Measurements from ENCODE around the gene ENTPD6. TPM values are rescaled to one million over a fixed set of nuclear protein-coding genes. Genes with fewer than 3 reads are reported as not detected.

Gene ENTPD6
- total RNA-seq, 1 donor from 2014 or later: 70.8 TPM

DNA sequence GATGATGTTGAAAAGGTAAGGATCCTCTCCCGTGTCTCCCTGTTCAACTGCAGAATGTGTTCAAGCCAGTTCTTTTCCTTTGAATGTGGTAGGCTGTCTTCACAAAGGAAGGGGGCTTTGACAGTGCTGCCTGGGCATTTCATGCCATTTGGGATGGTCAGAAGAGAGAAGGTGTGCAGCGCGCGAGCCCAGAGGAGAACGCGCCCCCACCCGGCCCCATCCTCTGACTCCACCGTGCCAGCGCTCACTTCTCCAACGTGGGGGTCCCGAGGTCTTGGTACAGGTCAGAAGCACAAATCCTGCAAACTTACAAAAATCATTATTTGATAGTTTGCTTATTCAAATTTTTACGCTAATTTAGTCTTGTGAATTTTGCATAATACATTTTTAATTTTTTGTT, 14.4 kb downstream of the ENTPD6 start:
- DNase-seq: no peak

DNA sequence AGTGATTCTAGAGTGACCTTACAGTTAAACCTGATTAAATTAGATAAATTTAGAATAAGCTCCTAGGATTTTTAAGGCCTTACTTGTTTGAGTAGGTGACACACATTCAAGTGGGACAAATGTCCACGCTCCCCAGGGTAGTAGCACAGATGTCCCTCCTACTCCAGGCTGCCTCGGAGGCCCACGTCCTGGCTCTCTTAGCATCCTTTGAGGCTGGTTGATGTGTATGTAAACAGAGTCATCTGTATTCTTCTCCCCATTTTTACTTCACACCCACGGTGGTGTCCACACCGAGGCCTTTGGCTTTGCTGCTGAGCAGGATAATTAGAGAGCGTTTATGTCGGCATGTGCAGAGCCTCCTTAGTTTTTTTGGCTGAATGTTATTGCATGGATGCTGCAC, 15.8 kb downstream of the ENTPD6 start:
- DNase-seq: no peak

DNA sequence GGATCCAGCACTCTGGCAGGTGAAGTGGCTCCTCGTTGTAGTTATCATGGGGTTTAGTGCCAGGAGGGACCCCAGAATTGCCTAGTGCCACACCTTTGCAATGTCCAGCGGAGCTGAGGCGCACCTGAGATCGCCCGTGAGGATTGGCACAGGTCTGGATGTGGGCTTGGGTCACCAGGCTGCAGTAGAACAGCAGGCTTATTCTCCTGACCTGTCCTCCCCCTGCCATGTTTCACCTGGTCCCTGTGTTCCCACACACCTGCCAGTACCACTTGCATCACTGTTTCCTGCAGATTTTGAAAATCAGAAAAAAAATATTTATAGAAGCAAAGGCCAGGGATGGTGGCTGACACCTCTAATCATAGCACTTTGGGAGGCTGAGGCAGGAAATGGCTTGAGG, 16.7 kb downstream of the ENTPD6 start:
- DNase-seq: no peak

DNA sequence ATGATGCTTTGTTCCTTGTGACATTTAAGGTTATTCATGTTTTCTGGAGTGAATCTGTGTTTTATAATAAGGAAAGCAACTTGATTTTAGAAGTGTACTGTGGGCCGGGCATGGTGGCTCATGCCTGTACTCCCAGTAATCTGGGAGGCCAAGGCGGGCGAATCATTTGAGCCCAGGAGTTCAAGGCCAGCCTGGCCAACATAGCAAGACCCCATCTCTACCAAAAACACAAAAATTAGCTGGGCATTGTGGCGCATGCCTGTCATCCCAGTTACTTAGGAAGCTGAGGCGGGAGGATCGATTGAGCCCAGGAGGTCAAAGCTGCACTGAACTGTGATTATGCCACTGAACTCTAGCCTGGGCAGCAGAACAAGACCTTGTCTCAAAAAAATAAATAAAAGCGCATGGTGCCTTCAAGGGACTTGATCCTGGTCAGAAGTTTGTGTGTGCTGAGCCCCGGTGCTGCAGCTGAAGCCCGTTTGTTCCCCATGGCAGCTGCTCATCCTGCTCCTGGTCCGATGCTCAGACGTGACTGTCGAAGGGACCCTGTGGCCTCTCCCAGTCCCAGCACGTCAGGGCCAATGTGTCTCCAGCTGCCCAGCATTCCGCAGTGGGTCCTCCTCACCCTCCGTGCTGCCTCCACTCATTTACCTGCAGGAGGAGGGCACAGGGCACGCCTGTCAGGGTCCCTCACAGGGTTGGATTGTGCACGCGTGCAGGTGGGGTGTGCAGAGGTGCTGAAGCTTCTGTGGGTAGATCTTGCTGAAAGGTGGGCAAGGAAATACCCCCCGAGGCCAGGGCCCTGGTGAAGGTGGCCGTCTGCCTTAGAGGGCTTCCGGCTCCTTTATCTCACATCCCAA, 18.3 kb downstream of the ENTPD6 start:
- DNase-seq: no peak

DNA sequence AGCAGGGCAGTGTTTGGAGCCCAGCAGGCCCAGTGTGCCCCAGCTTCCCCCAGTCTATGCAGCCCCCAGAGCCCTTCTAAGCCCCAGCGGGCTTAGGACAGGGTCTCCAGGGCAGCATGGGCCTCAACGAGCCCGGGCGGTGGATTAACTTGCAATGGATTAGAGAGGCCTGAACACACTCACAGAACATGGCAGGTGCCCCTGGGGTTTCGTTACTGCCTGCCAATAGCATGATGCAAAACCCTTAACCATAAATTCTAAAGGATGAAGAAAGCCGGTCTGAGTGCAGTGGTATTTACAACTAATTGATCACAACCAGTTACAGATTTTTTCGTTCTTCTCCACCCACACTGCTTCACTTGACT, 18.9 kb downstream of the ENTPD6 start:
- no peak for DNase-seq

DNA sequence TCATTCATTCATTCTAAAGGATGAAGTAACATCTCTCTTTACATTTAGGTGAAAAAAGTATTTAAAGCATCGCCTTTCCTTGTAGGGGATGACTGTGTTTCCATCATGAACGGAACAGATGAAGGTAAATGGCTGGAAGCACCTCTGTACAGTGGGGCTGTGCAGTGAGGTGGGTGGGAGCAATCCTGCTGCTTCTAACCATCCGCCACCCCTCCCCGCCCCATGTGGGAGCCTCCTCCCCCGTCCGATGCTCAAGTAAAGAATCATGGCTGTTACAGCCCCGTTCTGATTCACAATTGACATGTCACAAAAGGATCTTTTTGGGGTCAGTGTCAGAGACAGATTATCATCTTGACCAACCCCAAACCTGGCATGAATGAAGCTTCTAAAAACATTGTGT, 19.3 kb downstream of the ENTPD6 start:
- DNase-seq: no peak

DNA sequence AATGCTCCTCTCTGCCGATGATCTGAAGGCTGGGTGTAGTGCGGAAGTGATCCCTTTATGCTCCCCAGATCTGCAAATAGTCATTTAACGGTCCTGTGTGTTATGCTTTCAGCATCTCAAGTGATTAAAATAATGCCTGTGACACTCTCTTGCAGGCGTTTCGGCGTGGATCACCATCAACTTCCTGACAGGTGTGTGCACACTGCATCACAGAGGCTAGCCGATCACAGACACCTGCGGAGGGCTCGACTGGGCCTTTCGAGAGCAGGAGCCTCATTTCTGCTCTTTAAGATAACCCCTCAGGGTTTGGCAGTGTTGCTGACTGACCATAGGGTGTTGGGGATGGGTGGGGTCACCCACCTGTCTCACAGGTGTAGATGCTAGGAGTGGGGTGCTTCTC, 20.0 kb downstream of the ENTPD6 start:
- DNase-seq: no peak

DNA sequence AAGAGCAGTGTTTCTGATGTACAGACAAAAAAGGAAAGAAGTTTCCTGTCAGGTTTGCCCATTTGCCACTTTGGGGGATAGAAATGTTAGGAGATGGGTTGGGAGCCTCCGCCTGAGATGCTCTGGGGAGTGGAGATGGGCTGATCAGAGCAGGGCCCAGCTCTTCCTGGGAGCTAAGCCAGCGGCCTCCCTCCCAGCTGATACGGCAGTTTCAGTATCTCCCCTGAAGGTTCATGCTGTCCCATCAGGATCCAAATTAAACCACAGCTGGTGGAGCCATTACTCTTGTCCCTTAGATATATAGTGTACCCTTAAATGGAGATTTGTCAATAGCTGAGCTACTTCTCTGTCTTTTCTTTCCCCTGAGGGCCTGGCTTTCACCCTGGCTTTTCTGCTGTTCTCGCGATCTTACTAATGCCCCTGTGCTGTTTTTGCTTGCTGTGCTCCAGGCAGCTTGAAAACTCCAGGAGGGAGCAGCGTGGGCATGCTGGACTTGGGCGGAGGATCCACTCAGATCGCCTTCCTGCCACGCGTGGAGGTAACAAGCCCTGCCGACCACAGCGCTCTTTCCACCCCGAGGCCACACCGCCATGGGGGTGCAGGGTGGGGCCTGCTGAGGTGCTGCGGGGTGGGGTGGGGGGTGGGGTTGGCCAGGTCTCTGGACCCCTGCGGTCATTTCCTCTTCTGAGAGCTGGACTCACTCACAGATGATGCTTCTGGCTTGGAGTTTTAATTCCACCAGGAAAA, 20.9 kb downstream of the ENTPD6 start:
- DNase-seq: no peak

DNA sequence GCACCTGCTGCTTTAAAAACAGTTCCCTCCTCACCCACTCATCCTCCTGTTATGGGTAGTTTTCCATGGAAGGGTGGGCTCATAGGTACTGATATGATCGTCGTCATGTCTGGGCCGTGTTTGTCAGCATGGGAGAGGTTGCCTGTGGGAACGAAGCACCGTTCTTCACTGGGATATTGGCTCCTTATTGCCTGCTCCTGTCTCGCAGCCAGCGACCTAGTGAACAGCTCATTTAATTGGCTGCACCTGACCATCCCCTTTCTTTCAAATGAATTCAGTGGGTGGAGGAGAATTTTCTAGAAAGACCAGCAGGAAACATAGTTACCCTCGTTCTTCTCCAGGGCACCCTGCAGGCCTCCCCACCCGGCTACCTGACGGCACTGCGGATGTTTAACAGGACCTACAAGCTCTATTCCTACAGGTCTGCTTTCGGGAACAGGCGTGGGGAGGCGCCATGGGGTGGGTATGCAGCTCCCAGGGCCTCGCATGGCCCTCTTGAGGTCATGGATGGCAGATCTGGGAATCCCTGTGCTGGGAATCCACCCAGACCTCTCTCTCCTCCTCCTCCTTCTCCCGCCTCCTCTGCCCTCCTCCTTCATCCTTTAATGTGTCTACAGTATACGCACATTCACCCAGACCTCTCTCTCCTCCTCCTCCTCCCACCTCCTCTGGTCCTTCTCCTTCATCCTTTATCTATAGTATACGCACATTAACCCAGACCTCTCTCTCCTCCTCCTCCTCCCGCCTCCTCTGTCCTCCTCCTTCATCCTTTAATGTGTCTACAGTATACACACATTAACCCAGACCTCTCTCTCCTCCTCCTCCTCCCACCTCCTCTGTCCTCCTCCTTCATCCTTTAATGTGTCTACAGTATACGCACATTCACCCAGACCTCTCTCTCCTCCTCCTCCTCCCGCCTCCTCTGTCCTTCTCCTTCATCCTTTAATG, 21.9 kb downstream of the ENTPD6 start:
- DNase-seq: no peak

DNA sequence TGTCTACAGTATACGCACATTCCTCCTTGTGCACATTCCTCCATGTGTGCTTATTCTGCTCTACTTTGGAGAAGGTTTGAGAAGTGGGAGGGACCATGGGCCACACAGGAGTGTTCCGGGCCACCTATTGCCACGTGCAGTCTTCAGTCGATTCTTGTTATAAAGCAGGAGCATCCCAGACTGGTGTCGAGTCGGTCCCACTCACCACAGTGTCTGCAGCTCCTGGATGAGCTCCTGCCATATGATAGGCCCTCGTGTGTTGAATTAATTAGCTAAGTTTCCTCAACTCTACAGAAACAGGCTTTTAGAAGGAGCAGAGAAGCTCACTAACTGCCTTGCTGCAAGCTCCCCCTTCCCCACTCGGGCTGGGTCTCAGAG, 22.6 kb downstream of the ENTPD6 start:
- DNase-seq: no peak

DNA sequence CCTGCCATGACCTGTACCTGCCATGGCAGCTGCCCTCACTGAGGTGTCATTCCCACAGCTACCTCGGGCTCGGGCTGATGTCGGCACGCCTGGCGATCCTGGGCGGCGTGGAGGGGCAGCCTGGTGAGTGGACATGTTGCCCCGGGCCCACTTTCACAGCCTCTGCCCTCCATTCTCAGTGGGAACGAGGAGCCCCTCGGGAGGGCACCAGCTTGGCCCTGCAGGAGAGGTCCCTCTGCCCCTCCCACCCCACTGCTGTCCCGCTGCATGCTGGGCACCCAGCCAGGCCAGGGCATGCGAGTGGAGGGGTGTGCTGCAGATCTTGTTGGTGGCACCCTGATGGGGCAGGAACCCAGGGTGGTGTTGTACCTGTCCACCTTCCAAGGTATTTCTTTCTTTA, 23.0 kb downstream of the ENTPD6 start:
- DNase-seq: no peak

DNA sequence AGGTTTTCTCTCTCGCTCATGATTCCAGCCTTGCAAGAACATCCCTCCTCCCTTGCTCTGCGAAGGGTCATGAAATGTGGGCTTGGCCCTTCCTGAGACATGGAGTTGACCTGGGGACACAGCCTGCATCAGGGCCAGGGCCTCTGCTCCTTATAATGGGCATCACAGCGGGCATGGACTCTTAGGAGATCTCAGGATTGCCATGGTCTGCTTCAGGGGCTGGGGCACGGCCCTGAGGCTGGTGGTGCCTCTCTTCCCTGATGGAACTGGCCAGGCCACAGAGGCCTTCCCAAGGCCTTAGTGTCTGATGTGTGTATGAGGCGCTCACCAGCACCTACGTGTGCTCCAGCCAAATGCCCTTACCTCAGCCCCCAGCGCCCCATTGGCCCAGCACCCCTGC, 23.9 kb downstream of the ENTPD6 start:
- no peak for DNase-seq

DNA sequence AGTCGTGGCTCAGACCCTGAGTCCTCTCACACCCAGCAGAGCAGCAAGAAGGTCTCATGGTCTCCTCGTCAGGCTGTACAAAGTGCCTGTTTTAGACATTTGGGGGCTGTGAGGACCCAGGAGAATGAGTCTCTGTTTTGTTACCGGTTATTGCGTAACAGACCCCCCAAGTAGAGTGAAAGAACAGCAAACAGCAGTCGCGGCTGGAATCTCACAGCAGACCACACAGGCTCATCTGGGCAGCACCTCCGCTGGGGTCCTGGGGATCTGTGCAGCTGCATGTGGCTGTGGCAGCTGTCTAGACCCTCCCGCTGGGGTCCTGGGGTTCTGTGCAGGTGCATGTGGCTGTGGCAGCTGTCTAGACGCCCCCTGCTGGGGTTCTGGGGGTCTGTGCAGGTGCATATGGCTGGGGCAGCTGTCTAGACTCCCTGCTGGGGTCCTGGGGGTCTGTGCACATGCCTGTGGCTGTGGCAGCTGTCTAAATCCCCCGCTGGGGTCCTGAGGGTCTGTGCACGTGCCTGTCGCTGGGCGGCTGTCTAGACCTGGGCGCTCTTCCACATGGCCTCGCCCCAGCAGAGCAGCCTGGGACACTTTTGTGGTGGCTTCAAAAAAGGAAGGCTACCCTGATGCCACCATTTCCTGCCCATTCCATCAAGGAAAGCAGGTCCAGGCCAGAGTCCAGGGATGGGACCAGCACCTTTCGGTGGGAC, 24.7 kb downstream of the ENTPD6 start:
- DNase-seq: peak; percentile 39

DNA sequence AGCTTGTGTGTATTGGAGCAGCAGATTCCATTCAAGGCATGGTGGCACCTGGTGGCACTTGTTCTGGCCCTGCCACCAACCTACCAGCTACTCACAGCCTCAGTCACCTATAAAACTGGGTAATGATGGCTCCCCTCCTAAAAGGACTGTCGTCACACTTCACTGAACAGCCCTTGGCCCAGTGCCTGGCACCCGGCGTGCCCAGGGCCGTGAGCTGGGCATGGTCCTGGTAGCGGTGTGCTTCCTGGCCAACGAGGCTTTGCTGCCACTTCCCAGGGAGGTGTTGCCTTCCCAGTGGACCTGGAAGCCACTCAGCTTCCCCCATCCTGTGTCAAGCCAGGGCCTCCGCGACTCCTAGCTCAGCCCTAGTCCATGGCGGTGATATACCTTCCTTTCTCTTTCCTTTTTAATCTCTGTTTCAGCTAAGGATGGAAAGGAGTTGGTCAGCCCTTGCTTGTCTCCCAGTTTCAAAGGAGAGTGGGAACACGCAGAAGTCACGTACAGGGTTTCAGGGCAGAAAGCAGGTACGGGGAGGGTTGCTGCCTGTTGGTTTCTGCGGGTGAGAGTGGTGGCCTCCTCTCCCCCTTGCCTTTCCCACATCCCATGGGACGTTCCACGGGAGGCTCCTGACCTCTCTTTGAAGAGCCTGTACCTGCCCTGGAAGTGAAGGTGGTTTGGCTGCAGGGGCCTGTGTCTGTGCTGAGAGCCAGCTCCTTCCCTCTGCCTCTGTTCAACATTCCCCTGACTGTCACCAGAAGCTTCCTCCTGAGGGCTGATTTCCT, 25.5 kb downstream of the ENTPD6 start:
- DNase-seq: no peak

DNA sequence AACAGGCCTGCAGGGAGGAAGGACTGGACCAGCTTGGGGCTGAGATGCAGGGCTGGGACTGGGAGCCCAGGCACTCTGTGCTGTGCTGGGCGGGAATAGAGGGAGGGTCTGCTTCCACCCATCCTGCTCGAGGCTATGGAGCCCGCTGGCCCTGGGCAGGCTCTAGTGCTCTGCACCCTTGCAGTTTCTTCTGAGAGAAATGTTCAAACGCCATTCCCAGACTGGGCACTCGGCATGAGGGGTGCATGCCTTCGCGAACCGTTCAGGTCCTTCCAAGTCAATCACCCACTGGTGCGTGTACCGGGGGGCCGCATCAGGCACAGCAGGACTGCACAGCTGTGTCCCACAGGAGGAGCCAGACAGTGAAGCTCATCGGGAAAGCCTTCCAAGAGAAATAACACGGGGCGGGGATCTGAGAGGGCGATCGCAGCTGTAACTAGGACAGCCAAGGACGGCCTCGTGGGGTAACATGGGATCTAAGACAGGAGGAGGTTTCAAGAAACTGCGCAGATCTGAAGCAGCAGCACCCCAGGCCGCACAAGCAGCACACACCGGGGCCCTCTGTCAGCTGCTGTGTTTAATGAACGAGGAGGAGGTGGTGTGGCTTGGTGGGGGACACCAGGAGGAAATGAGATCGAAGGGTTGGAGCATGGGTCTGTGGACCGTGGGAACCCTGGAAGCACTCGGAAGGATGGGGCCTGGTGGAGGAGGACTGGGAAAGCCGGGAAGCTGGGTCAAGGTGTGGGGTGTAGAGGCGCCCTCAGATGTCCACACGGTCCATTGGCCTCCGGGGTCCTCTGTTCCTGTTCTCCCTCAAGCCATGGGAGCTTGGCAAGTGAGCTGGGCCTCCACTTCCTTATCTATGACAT, 26.3 kb downstream of the ENTPD6 start:
- no peak for DNase-seq

DNA sequence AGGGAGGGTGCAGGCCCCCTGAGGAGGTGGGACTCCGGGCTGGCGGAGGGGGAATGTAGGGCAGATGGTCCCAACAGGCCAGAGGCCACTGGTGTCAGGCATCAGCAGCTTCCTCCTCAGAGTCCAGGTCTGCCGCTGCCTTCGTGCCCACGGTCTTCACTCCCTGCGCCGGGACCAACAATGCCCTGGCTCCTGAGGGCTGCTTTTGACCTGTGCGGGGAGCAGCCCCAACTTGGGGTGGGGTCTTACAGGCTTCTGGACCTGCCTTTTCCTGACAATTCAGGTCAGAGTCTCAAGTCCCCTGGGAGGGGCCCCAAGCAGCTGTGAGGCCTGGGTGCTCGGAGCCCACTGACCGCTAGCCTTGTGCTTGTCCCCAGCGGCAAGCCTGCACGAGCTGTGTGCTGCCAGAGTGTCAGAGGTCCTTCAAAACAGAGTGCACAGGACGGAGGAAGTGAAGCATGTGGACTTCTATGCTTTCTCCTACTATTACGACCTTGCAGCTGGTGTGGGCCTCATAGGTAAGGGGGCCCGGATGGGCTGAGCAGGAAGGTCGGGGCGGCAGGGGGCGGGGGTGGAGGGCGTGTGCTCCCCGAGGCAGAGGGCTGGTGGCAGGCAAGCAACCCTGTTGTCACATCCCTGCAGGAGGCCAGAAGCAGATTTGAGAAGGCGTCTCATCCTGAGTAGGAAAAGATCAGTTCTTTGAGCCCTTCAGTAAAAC, 27.1 kb downstream of the ENTPD6 start:
- no peak for DNase-seq

DNA sequence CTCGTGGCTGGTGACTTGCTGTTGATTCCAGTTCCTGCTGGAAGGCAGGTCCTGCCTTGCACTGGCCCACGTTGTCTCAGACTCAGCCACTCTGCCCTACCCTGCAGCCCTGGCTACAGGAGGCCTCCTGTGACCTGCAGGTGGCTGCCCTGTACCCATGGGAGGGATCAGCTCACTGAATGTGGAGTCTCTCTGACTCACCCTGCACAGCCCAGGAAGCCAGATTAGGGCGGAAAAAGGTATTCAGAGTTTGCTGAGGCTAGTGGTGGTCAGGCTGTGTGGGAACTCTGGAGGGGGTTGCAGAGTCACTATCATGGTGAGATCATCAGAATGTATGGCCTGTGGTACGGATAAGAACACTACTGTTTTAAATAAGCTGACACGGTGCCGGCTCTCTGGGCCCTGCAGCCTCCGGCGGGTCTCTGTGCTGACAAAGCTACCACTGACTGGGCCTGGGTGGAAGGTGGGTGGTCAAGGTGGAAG, 27.7 kb downstream of the ENTPD6 start:
- DNase-seq: peak; percentile 81

DNA sequence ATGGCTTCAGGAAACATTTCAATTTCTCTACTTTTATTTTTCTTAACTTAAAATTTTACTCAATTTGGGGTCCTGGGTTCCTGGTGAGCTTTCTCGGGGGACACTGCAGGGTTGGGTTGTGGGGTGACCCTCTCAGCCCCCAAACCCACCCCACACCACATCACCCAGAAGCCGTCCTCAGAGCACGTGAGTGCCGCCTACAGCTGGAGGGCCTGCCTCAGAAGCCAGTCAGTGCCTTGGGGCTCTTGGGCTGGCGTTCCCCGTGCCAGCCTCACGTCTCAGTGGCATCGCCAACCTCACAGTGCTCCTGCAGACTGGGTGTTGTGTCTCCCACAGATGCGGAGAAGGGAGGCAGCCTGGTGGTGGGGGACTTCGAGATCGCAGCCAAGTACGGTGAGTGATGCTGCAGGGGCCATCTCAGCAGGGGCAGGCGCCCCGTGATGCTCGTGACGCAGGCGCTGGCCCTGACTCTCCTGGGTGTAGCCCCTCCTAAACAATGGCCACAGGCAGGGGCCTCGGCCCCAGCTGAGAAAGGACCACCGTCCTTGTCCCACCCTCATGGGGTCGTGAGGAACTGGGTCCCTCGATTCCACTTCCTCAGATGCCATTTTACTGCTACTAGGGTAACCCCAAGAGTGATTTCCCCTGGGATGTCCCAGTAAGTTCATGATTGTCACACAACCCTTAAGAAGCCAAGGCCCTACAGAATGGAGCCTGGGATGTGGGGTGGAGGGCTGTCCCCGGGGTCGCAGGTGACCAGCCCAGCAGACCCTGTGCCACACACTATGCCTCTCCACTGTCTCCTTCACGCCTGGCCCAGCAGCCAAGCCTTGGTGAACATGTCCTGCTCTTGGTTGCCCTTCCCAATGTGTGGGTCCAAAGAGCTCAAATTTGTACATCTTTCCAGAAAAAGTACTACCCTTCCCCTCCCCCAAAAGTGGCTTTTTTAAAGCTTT, 28.5 kb downstream of the ENTPD6 start:
- DNase-seq: no peak

DNA sequence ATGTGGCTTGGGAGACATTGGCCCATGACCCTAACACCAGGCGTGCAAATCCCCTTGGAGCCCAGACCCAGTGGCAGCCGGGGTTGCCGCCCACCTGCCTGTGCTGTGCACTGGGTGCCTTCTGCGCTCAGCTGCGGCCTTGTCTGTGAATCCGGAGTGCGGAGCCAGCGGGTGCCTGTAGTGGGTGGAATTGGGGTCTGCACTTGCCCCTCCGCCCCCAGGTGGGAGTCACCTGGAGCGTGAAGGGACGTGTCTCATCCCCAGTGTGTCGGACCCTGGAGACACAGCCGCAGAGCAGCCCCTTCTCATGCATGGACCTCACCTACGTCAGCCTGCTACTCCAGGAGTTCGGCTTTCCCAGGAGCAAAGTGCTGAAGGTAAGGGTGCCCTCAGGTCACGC, 29.4 kb downstream of the ENTPD6 start:
- DNase-seq: no peak
